ENCODE data around the gene SCUBE1.
A peak's percentile ranks its signal among the peaks of the same experiment; 100 is the strongest.

Gene SCUBE1

DNA sequence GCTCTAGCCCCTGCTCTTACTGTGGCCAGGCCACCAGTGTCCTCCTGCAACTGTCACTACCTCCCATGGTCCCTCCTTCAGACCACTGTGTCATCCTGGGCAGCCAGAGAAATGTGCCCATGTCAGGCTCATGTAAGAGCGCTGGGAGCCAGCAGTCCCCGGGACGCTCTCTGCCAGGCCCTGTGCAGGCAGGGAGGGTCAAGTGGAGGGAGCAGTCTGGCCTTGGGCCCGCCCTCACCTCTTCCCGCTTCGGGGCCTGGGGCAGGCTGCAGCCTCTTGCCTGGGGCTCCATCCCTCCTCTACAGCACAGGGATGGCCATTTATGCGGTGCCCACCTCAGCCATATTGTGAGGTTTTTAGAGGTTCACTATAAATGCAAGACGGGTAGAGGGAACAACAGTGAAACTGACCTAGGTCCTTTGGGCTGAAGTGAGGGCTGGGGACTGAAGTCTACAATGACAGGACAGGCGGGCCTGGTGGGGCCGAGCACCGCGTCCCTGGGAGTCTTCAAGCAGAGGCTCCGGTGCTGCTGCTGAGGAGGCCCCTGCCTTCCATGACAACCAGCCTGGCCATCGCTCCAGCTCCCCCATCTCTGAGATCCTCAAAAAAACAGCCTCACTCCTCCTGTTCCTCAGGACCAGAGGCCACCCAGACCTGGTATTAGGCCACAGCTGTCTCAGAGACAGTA lies 101.3 kb downstream of the SCUBE1 start:
- H3K4me1 ChIP-seq (ENCODE audit: insufficient read depth, insufficient read length) = peaks cover 2% of the 10 kb centered on the region
- no peaks in the 10 kb centered on the region for H3K9me3 ChIP-seq (ENCODE audit: insufficient read depth, low read length)
- TF ChIP-seq ZNF274 (IDR thresholded peaks at IDR 0.05; ENCODE audit: low read depth, low read length) (no peak), YY1 (IDR thresholded peaks at IDR 0.05; ENCODE audit: insufficient read depth, insufficient read length) (no peak), SUZ12 (IDR thresholded peaks at IDR 0.05; ENCODE audit: extremely low read depth, insufficient read depth, insufficient read length) (no peak)

GRCh38 chr22:43241138-43241597 lies 102.0 kb downstream of the SCUBE1 start:
- H3K27me3 ChIP-seq (ENCODE audit: insufficient read depth, insufficient read length) = no peaks in the 10 kb centered on the region
- no peaks in the 10 kb centered on the region for H3K36me3 ChIP-seq (ENCODE audit: insufficient read depth, insufficient read length, low read length)
- no peak overlapping the region for H3K9ac ChIP-seq (ENCODE audit: insufficient read length, low read depth)
- H3K4me3 ChIP-seq (ENCODE audit: insufficient read length, low read depth) = no peak overlapping the region
- peaks cover 3% of the 10 kb centered on the region for H3K4me1 ChIP-seq (ENCODE audit: insufficient read depth, insufficient read length)
- TF ChIP-seq ZNF274 (IDR thresholded peaks at IDR 0.05; ENCODE audit: low read depth, low read length) (no peak), YY1 (IDR thresholded peaks at IDR 0.05; ENCODE audit: insufficient read depth, insufficient read length) (no peak), SUZ12 (IDR thresholded peaks at IDR 0.05; ENCODE audit: extremely low read depth, insufficient read depth, insufficient read length) (no peak)
- H3K9me3 ChIP-seq (ENCODE audit: insufficient read depth, low read length) = no peaks in the 10 kb centered on the region
- no peak for DNase-seq (ENCODE audit: low read depth, low spot score)

More for the DNA sequence above, 101.3 kb downstream of the SCUBE1 start:
- no peak overlapping the region for H3K4me3 ChIP-seq (ENCODE audit: insufficient read length, low read depth)
- no peaks in the 10 kb centered on the region for H3K27me3 ChIP-seq (ENCODE audit: insufficient read depth, insufficient read length)
- no peak overlapping the region for H3K9ac ChIP-seq (ENCODE audit: insufficient read length, low read depth)
- no peaks in the 10 kb centered on the region for H3K36me3 ChIP-seq (ENCODE audit: insufficient read depth, insufficient read length, low read length)
- no peak for DNase-seq (ENCODE audit: low read depth, low spot score)

DNA sequence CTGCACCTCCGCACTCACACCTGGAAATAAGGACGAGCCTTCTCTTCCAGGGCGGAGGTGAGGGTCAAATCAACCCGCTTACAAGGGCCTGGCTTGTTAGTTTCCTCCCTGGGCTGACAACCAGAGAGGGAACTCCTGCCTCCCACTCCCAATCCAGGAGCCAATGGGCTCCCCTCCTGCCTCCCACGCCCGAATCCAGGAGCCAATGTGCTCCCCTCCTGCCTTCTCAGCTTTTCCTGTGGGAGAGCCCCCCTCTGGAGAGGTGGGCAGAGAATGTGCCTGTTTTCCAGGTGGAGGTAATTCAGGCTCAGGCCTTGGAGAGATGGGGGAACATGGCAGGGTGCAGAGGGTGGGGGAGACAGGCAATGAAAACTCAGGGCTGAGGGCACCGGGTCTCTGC lies 102.6 kb downstream of the SCUBE1 start:
- H3K4me1 ChIP-seq (ENCODE audit: insufficient read depth, insufficient read length) = peaks cover 5% of the 10 kb centered on the region

DNA sequence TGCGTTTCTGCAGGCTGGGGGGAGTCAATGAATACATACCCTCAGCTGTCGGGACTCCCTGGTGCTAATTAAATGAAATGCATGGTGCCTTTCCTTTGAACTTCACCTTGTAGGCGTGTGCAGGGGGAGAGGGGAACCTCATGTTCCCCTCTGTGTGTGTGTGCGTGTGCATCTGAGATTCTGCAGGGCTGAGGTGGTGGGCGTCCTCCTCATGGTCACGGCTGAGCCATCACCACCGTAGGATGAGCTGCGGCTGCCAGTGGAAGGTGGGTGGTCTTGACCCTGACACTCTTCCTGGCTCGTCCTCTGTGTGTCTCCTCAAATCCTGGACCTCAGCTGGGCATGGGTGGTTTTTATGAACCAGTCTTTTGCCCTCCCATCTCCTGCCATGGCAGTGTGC lies 103.2 kb downstream of the SCUBE1 start:
- no peak for DNase-seq (ENCODE audit: low read depth, low spot score)
- H3K9me3 ChIP-seq (ENCODE audit: insufficient read depth, low read length) = no peaks in the 10 kb centered on the region
- H3K4me1 ChIP-seq (ENCODE audit: insufficient read depth, insufficient read length) = peaks cover 3% of the 10 kb centered on the region
- TF ChIP-seq YY1 (IDR thresholded peaks at IDR 0.05; ENCODE audit: insufficient read depth, insufficient read length) = no peak
- no peak for TF ChIP-seq SUZ12 (IDR thresholded peaks at IDR 0.05; ENCODE audit: extremely low read depth, insufficient read depth, insufficient read length)
- no peak for TF ChIP-seq ZNF274 (IDR thresholded peaks at IDR 0.05; ENCODE audit: low read depth, low read length)
- H3K9ac ChIP-seq (ENCODE audit: insufficient read length, low read depth) = no peak overlapping the region
- no peaks in the 10 kb centered on the region for H3K36me3 ChIP-seq (ENCODE audit: insufficient read depth, insufficient read length, low read length)
- H3K27me3 ChIP-seq (ENCODE audit: insufficient read depth, insufficient read length) = no peaks in the 10 kb centered on the region
- H3K4me3 ChIP-seq (ENCODE audit: insufficient read length, low read depth) = no peak overlapping the region

More for the DNA sequence above, 102.6 kb downstream of the SCUBE1 start:
- peak overlapping the region; percentile 21 for H3K9ac ChIP-seq (ENCODE audit: insufficient read length, low read depth)
- no peaks in the 10 kb centered on the region for H3K27me3 ChIP-seq (ENCODE audit: insufficient read depth, insufficient read length)
- no peaks in the 10 kb centered on the region for H3K9me3 ChIP-seq (ENCODE audit: insufficient read depth, low read length)
- no peak for TF ChIP-seq YY1 (IDR thresholded peaks at IDR 0.05; ENCODE audit: insufficient read depth, insufficient read length)
- no peak for TF ChIP-seq SUZ12 (IDR thresholded peaks at IDR 0.05; ENCODE audit: extremely low read depth, insufficient read depth, insufficient read length)
- no peak for TF ChIP-seq ZNF274 (IDR thresholded peaks at IDR 0.05; ENCODE audit: low read depth, low read length)
- no peak for DNase-seq (ENCODE audit: low read depth, low spot score)
- H3K36me3 ChIP-seq (ENCODE audit: insufficient read depth, insufficient read length, low read length) = no peaks in the 10 kb centered on the region
- H3K4me3 ChIP-seq (ENCODE audit: insufficient read length, low read depth) = no peak overlapping the region

GRCh38 chr22:43239193-43239780 lies 103.9 kb downstream of the SCUBE1 start:
- Histone ChIP-seq H3K36me3 (ENCODE audit: insufficient read depth, insufficient read length, low read length) (no peaks in the 10 kb centered on the region), H3K9me3 (ENCODE audit: insufficient read depth, low read length) (no peaks in the 10 kb centered on the region), H3K4me1 (ENCODE audit: insufficient read depth, insufficient read length) (peaks cover 4% of the 10 kb centered on the region), H3K27me3 (ENCODE audit: insufficient read depth, insufficient read length) (no peaks in the 10 kb centered on the region), H3K9ac (ENCODE audit: insufficient read length, low read depth) (no peak overlapping the region), H3K4me3 (ENCODE audit: insufficient read length, low read depth) (no peak overlapping the region)
- DNase-seq (ENCODE audit: low read depth, low spot score) = no peak
- TF ChIP-seq SUZ12 (IDR thresholded peaks at IDR 0.05; ENCODE audit: extremely low read depth, insufficient read depth, insufficient read length) (no peak), YY1 (IDR thresholded peaks at IDR 0.05; ENCODE audit: insufficient read depth, insufficient read length) (no peak), ZNF274 (IDR thresholded peaks at IDR 0.05; ENCODE audit: low read depth, low read length) (no peak)

GRCh38 chr22:43238526-43239006 lies 104.6 kb downstream of the SCUBE1 start:
- no peak for TF ChIP-seq SUZ12 (IDR thresholded peaks at IDR 0.05; ENCODE audit: extremely low read depth, insufficient read depth, insufficient read length)
- TF ChIP-seq YY1 (IDR thresholded peaks at IDR 0.05; ENCODE audit: insufficient read depth, insufficient read length) = no peak
- no peak for TF ChIP-seq ZNF274 (IDR thresholded peaks at IDR 0.05; ENCODE audit: low read depth, low read length)
- Histone ChIP-seq H3K9me3 (ENCODE audit: insufficient read depth, low read length) (no peaks in the 10 kb centered on the region), H3K4me1 (ENCODE audit: insufficient read depth, insufficient read length) (peaks cover 4% of the 10 kb centered on the region), H3K9ac (ENCODE audit: insufficient read length, low read depth) (no peak overlapping the region), H3K36me3 (ENCODE audit: insufficient read depth, insufficient read length, low read length) (no peaks in the 10 kb centered on the region), H3K27me3 (ENCODE audit: insufficient read depth, insufficient read length) (no peaks in the 10 kb centered on the region), H3K4me3 (ENCODE audit: insufficient read length, low read depth) (no peak overlapping the region)
- DNase-seq (ENCODE audit: low read depth, low spot score) = no peak

- H3K9me3 ChIP-seq (ENCODE audit: insufficient read depth, low read length) = no peaks in the 10 kb centered on the region
- peaks cover 4% of the 10 kb centered on the region for H3K4me1 ChIP-seq (ENCODE audit: insufficient read depth, insufficient read length)
- H3K36me3 ChIP-seq (ENCODE audit: insufficient read depth, insufficient read length, low read length) = no peaks in the 10 kb centered on the region
- H3K27me3 ChIP-seq (ENCODE audit: insufficient read depth, insufficient read length) = no peaks in the 10 kb centered on the region
- no peak overlapping the region for H3K4me3 ChIP-seq (ENCODE audit: insufficient read length, low read depth)
- DNase-seq (ENCODE audit: low read depth, low spot score) = no peak
- no peak overlapping the region for H3K9ac ChIP-seq (ENCODE audit: insufficient read length, low read depth)
- TF ChIP-seq YY1 (IDR thresholded peaks at IDR 0.05; ENCODE audit: insufficient read depth, insufficient read length) = no peak
- no peak for TF ChIP-seq SUZ12 (IDR thresholded peaks at IDR 0.05; ENCODE audit: extremely low read depth, insufficient read depth, insufficient read length)
- no peak for TF ChIP-seq ZNF274 (IDR thresholded peaks at IDR 0.05; ENCODE audit: low read depth, low read length)
Measured at GRCh38 chr22:43237280-43237679, 105.9 kb downstream of the SCUBE1 start.
